Calu3 (cell line): ENCODE measurements around the gene NDST1. TPM values are rescaled to one million over a fixed set of nuclear protein-coding genes. Genes with fewer than 3 reads are reported as not detected.

ENCODE experiments used
- BruUV-seq: library from RNA; stranded (reverse); fragments of 400-500 nt; replicated peaks from 2 replicates; lab custom pipeline; 2021; lab: Mats Ljungman, UMichigan
- CTCF ChIA-PET: fragments of 300-600 bp; sonication (Branson Sonifier 250); formaldehyde crosslinking; loops from one replicate; lab custom pipeline; 2022; ENCODE audit warnings: antibody characterized with exemption; lab: Charles Lee
- DNase-seq: peaks from one replicate; pipeline ENCODE4 v3.0.0; 2022
- H3K27ac Mint-ChIP-seq: one replicate; pipeline ENCODE4 v1.8.0; 2022; ENCODE audit warnings: mixed read lengths; ENCODE audit not compliant: unreplicated experiment
- H3K27me3 Mint-ChIP-seq: one replicate; pipeline ENCODE4 v1.8.0; 2022; ENCODE audit warnings: mixed read lengths; ENCODE audit not compliant: unreplicated experiment
- H3K36me3 Mint-ChIP-seq: one replicate; pipeline ENCODE4 v1.8.0; 2022; ENCODE audit warnings: mild to moderate bottlenecking, moderate library complexity, mixed read lengths; ENCODE audit not compliant: insufficient read depth, unreplicated experiment
- H3K4me1 Mint-ChIP-seq: one replicate; pipeline ENCODE4 v1.8.0; 2022; ENCODE audit warnings: mild to moderate bottlenecking, low read depth, mixed read lengths; ENCODE audit not compliant: unreplicated experiment
- H3K4me3 Mint-ChIP-seq: one replicate; pipeline ENCODE4 v1.8.0; 2022; ENCODE audit warnings: mild to moderate bottlenecking, low read depth, moderate library complexity, mixed read lengths; ENCODE audit not compliant: unreplicated experiment
- H3K9me3 Mint-ChIP-seq: one replicate; pipeline ENCODE4 v1.8.0; 2022; ENCODE audit warnings: low read depth, mixed read lengths; ENCODE audit not compliant: unreplicated experiment
- CTCF ChIP-seq: fragments of 200-600 bp; IDR thresholded peaks from one replicate; pipeline ENCODE4 v1.8.0; 2022; ENCODE audit warnings: antibody characterized with exemption; ENCODE audit not compliant: unreplicated experiment
- intact Hi-C: fragments of 100-400 bp; cut with micrococcal nuclease; formaldehyde crosslinking; loops from one replicate; pipeline ENCODE4 v1.10.0; 2022; ENCODE audit not compliant: unreplicated experiment
- total RNA-seq: library from RNA; stranded (reverse); gene quantifications from 2 replicates; pipeline ENCODE4 v1.2.3, GENCODE V29; 2022

NDST1 gene
- total RNA-seq, 1 experiment from 2014 or later, result 72.6 TPM

- no peak for DNase-seq
- peaks cover 5% of the 10 kb centered on the region for H3K27me3 Mint-ChIP-seq
- H3K36me3 Mint-ChIP-seq, result no peaks in the 10 kb centered on the region
- H3K4me3 Mint-ChIP-seq, result no peak overlapping the region
- CTCF ChIA-PET, result interaction anchor here (0.5 to 1.0 kb wide), 4 partner anchors 19 to 589 kb away, joined by 3 to 6 read pairs (median 4); no protein-coding TSS in a partner anchor
- H3K9me3 Mint-ChIP-seq, result no peaks in the 10 kb centered on the region
- H3K4me1 Mint-ChIP-seq, result no peaks in the 10 kb centered on the region
- H3K27ac Mint-ChIP-seq, result no peak overlapping the region
- peak; percentile 40 for TF ChIP-seq CTCF
- no TSS peak for BruUV-seq
- intact Hi-C loops, result no loop called here
These were observed 66.2 kb downstream of the NDST1 start for GRCh38 chr5:150573867-150574817.

GRCh38 chr5:150574818-150575547, 67.1 kb downstream of the NDST1 start:
- CTCF ChIA-PET, result interaction anchor here (0.5 to 1.0 kb wide), 2 partner anchors 19 to 208 kb away, joined by 4 read pairs; no protein-coding TSS in a partner anchor
- no TSS peak for BruUV-seq
- no peaks in the 10 kb centered on the region for H3K4me1 Mint-ChIP-seq

DNA sequence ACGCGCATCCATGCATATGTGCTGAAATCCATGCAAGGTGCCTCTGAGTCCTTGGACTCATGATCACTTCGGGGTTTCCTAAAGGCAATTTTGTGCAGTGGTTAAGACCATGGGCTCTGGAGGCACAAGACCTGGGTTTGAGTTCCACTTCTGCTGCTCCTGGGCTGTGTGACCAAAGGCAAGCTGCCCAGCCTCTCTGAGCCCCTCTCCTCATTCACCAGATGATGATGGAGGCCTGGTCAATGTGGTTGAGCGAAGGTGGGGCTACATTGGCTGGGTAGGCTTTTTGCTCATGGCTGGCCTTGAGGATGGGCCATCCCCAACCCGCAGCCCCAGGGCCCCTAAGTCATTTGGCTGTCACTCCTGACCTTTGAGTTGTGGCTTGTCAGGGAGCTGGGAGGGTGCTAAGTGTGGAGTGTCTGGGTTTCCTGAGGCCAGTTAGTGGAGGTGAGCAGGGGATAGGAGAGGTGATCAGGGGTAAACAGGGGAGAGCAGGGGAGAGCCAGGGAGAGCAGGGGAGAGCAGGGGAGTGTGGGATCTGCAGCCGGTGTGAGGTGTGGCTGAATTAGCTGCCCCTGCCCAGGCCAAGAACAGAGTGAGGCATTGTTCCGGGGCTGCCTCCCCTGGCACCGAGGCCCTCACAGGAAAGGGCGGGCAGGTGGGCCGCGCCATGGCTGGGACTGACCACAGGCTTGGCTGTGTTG, 68.0 kb downstream of the NDST1 start:
- no TSS peak for BruUV-seq
- CTCF ChIA-PET, result interaction anchor here (1.8 kb wide), 1 partner anchor 9 kb away, joined by 4 read pairs; no protein-coding TSS in a partner anchor
- Mint-ChIP-seq H3K4me1 (no peaks in the 10 kb centered on the region), H3K27ac (no peak overlapping the region), H3K27me3 (peaks cover 10% of the 10 kb centered on the region), H3K9me3 (no peaks in the 10 kb centered on the region), H3K36me3 (no peaks in the 10 kb centered on the region), H3K4me3 (no peak overlapping the region)
- no peak for DNase-seq
- intact Hi-C loops, result no loop called here
- TF ChIP-seq CTCF, result no peak

More at GRCh38 chr5:150574818-150575547, 67.1 kb downstream of the NDST1 start:
- intact Hi-C loops, result no loop called here
- DNase-seq, result no peak
- Mint-ChIP-seq H3K27ac (no peak overlapping the region), H3K9me3 (no peaks in the 10 kb centered on the region), H3K27me3 (peaks cover under 1% of the 10 kb centered on the region), H3K4me3 (no peak overlapping the region), H3K36me3 (no peaks in the 10 kb centered on the region)
- no peak for TF ChIP-seq CTCF

GRCh38 chr5:150576449-150576949, 68.6 kb downstream of the NDST1 start:
- DNase-seq, result no peak
- TF ChIP-seq CTCF, result no peak
- H3K4me3 Mint-ChIP-seq, result no peak overlapping the region
- H3K4me1 Mint-ChIP-seq, result no peaks in the 10 kb centered on the region
- no peaks in the 10 kb centered on the region for H3K36me3 Mint-ChIP-seq
- peaks cover 16% of the 10 kb centered on the region for H3K27me3 Mint-ChIP-seq
- intact Hi-C loops, result no loop called here
- CTCF ChIA-PET, result interaction anchor here (1.3 to 1.8 kb wide), 2 partner anchors 9 to 16 kb away, joined by 4 read pairs; no protein-coding TSS in a partner anchor
- BruUV-seq, result no TSS peak
- H3K27ac Mint-ChIP-seq, result no peak overlapping the region
- H3K9me3 Mint-ChIP-seq, result no peaks in the 10 kb centered on the region
